ENCODE measurements around the gene ETNPPL.
"Not testable (repeated sequence)": the region's sequence is repeated elsewhere in the genome, so short reads cannot be mapped to it uniquely, and the experiment has no call there.

The ETNPPL gene

GRCh38 chr4:108754327-108754726 lies 8.5 kb downstream of the ETNPPL start:
- DNase-seq (ENCODE audit: low spot score) = no peak

- DNase-seq (ENCODE audit: low spot score) = no peak
Observed at GRCh38 chr4:108751321-108751720, 11.5 kb downstream of the ETNPPL start.

DNA sequence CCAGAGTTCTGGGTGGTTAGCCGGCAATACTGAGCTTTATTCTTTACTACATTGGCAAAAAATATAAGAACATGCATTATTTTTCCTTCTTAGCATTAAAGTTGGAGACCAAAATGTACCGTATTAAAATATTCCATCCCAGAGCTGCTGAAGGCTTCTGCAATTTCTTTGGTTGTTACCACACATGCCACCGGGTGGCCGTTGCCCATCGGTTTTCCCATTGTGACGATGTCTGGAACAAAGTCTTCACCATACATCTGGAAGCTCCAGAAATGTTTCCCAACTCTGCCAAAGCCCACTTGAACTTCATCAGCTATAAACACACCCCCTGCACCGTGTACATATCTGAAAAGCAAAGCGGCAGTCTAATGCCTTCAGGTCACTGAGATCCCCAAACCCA lies 13.7 kb downstream of the ETNPPL start:
- no peak for DNase-seq (ENCODE audit: low spot score)

GRCh38 chr4:108746511-108746910 lies 16.3 kb downstream of the ETNPPL start:
- DNase-seq (ENCODE audit: low spot score) = no peak

DNA sequence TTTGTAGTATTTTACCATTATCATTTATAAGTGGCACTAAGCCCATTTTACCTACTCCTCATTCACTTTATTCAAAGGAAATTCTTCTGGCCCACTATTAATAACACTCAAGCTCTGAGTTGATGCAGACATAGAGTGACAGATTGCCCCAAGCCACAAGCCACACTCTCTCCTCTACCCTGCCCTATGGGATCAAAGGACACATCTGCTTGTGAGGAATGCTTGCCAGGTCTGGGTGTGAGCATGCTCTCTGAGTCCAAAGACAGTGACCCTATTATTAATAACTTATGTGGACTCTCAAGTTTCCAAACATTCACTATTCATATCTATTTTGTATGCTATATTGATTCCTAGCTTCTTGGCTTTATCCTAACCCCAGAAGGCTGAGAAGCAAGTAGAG lies 18.5 kb downstream of the ETNPPL start:
- DNase-seq (ENCODE audit: low spot score) = no peak

GRCh38 chr4:108742451-108743420 lies 20.1 kb downstream of the ETNPPL start:
- DNase-seq (ENCODE audit: low spot score) = no peak

- peak; percentile 39 for DNase-seq (ENCODE audit: low spot score)
Observed at GRCh38 chr4:108738003-108738706, 24.7 kb downstream of the ETNPPL start.

DNA sequence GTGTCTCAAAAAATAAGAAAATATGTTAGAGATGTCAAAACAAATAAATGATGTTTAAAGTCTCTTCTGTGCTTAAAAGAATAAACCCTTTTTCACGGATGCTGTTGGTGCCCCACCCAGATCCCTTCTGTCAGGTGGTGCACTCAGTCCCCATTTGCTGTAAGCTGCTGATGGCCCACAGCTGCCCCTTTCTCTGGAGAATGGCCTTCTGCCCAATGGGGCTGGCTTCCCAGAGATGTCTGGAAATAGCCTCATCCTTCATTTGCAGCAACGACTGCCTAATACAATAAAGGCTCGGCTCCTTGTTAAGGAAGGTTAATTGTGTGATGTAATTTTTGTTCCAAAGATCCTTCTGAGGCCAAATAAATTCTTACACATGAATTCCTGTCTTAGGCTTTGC lies 31.8 kb downstream of the ETNPPL start:
- DNase-seq (ENCODE audit: low spot score) = no peak

GRCh38 chr4:108730579-108730978 lies 32.3 kb downstream of the ETNPPL start:
- DNase-seq (ENCODE audit: low spot score) = no peak

DNA sequence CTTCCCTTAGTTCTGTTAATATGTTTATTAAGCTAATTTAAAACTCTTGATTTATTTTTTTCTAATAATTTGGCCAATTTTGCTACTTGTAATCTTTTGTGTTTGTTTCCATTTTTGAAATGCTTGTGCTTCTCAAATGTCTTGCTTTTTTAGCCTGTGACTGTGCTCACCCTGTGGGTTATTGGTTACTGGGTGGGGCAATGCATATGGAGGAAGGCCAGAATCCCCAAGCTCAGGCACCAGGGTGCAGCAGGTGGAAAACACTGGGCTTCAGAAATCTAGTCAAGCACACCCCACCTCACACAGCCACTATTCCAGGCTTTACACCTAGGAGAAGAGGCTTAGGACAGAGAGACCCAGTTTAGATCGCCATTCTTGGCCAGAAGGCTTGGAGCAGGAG lies 33.1 kb downstream of the ETNPPL start:
- DNase-seq (ENCODE audit: low spot score) = no peak

- DNase-seq (ENCODE audit: low spot score) = no peak
Observed at GRCh38 chr4:108725457-108725856, 37.4 kb downstream of the ETNPPL start.

- DNase-seq (ENCODE audit: low spot score) = peak; percentile 13
Observed at GRCh38 chr4:108717386-108717785, 45.5 kb downstream of the ETNPPL start.

DNA sequence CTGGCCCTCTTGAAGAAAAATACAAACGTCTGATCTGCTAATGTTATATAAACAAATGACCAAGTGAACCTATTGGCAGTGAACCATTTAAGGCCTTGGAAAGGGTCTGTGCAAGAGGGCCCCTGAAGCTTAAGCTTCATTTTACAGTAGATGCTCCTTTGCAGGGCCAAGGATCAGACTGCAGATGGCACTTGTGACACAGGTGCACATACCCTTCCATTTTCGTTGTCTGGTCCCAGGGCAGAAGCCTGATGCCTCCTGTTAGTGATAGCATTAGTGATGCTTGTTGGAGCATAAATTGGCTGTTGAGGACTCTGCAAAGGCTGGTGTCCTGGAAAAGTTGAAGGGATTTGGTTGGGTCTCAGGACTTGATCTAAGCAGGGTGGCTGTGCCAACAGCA lies 46.5 kb downstream of the ETNPPL start:
- DNase-seq (ENCODE audit: low spot score) = no peak

DNA sequence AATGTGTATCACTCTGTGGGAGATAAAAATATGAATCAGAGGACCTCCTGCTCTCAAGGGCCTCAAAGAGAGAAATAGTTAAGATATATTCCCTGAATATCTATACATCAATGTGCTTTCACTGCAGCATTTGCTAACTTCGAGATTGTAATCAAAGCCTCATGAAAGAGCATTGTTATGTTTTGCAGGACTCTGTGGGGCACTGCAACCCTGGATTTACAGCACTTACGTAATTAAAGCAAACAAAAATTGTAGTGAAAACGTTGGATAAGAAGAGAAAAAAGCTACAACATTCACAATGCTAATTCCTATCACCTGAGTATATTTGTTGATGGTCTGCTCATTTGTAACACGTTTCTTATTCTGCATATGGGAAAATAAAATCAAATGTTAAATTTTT lies 48.0 kb downstream of the ETNPPL start:
- DNase-seq (ENCODE audit: low spot score) = no peak

DNA sequence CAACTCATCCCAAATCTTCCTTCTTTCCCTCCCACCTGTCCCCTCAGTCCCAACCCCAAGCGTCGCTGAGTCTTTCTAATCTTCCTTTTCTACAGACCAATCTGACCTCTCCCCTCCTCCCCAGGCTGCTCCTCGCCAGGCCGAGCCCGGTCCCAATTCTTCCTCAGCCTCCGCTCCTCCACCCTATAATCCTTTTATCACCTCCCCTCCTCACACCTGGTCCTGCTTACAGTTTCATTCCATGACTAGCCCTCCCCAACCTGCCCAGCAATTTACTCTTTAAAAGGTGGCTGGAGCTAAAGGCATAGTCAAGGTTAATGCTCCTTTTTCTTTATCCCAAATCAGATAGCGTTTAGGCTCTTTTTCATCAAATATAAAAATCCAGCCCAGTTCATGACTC lies 52.3 kb downstream of the ETNPPL start:
- DNase-seq (ENCODE audit: low spot score) = not testable (repeated sequence)

DNA sequence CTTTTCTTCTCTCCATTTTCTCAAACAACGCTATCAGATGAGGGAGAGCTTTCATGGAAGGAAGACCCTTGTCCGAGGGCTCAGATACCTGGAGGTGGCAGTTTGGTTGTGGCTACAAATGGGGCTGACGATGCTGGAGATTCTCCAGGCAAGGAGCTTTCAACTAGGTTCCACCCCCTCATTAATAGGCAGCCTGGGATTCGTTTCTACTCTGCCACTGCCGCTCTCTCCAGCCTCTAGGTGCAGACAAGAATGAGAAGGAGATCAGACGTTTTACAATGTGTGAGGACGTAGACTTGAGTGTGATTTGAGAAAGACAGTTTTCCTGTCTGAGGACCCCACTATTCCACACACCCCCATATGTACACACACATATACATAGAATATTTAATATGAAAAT lies 53.1 kb downstream of the ETNPPL start:
- DNase-seq (ENCODE audit: low spot score) = no peak

GRCh38 chr4:108709234-108709633 lies 53.6 kb downstream of the ETNPPL start:
- no peak for DNase-seq (ENCODE audit: low spot score)

DNA sequence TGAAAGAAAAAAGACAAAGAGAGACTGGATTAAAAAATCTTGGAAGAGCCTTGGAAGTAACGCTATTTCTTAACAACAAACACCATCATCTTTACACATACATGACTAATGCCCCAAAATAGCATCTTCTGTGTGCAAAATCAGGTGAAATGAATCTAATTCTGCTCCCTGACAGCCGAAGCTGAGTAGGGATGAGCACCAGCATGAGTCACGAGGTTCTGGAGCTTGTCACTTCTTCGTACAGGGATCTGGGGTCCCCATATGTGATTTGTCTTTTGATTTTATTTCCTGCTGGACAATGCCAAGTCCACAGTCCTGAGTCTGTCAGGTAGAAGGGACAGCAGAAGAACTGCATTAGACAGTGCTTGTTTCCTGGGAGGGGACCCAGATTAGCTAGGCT lies 56.6 kb downstream of the ETNPPL start:
- no peak for DNase-seq (ENCODE audit: low spot score)

GRCh38 chr4:108703966-108704365 lies 58.9 kb downstream of the ETNPPL start:
- DNase-seq (ENCODE audit: low spot score) = no peak

DNA sequence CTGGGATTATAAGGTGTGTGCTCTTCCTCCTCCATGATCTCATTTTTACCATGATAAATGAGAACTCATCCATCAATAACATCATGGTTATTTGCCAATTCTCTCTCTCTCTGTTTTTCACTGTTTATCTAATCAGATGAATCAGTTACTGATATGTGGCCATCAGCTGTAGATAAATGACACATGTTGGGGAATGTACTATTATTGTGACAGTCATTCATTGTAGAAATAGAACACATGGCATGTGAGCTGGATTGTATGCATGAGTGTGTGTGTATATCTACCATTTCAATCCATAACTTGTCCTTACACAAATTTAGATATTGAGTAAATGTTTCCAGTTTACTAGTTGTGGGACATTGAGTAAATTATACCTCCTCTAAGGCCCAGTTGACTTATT lies 59.5 kb downstream of the ETNPPL start:
- DNase-seq (ENCODE audit: low spot score) = no peak

DNA sequence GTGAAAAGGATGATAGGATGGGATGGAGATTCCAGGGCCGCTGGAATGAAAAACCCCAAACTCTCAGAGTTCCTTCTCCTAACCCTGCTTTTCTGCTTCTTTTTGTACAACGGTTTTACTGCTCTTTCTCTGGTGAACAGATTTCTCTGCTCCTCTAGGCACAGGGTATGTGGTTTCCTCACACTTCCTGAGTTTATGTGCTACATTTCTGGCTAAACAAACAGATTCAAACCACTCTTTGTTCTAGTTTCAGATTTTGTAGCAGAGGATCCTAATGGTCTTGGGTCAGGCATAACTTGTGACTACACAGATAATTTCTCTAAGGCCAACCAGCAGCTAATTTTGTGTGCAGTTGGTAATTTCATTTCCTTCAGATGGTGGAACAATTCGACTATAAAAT lies 59.9 kb downstream of the ETNPPL start:
- DNase-seq (ENCODE audit: low spot score) = peak; percentile 28

GRCh38 chr4:108700081-108700757 lies 62.6 kb downstream of the ETNPPL start:
- DNase-seq (ENCODE audit: low spot score) = peak; percentile 46

GRCh38 chr4:108696160-108696559 lies 66.7 kb downstream of the ETNPPL start:
- DNase-seq (ENCODE audit: low spot score) = no peak
